CD4-positive, alpha-beta memory T cell (primary cell): ENCODE data around the gene RRAGC. TPM values are rescaled to one million over a fixed set of nuclear protein-coding genes. Genes with fewer than 3 reads are reported as not detected.

Experiments
- CTCF ChIA-PET: fragments of 350-600 bp; sonication (Branson Sonifier 250); formaldehyde crosslinking; loops from one replicate; lab custom pipeline; 2021; ENCODE audit warnings: inconsistent platforms; ENCODE audit not compliant: partially characterized antibody; lab: Charles Lee
- POLR2A ChIA-PET: fragments of 350-600 bp; sonication (Branson Sonifier 250); formaldehyde crosslinking; loops from one replicate; lab custom pipeline; 2021; ENCODE audit not compliant: partially characterized antibody; lab: Charles Lee
- DNase-seq, 5 donors: peaks; one replicate each; pipeline versions ENCODE4 v3.0.0 to v3.0.0-alpha.2; 2020 to 2022; ENCODE audit warnings: mixed read lengths in 1 of 5
- H3K27ac ChIP-seq: one replicate; pipeline ENCODE4 v1.7.0; 2013; ENCODE audit warnings: low read depth, low read length
- H3K27me3 ChIP-seq: 2 replicates; pipeline ENCODE4 v1.7.0; 2013; ENCODE audit warnings: mild to moderate bottlenecking, low read length, moderate library complexity; ENCODE audit not compliant: insufficient read depth
- H3K36me3 ChIP-seq: 2 replicates; pipeline ENCODE4 v1.7.0; 2013; ENCODE audit warnings: mild to moderate bottlenecking, low read length, moderate library complexity; ENCODE audit not compliant: insufficient read depth
- H3K4me1 ChIP-seq: 2 replicates; pipeline ENCODE4 v1.7.0; 2013; ENCODE audit warnings: mild to moderate bottlenecking, low read length, moderate library complexity; ENCODE audit not compliant: insufficient read depth
- H3K4me3 ChIP-seq, 2 donors: one replicate each; pipeline ENCODE4 v1.7.0; 2013; ENCODE audit warnings: low read length in 2 of 2, mild to moderate bottlenecking in 1 of 2
- H3K9me3 ChIP-seq, 2 donors: one replicate each; pipeline ENCODE4 v1.7.0; 2013; ENCODE audit warnings: low read length in 2 of 2, control low read depth in 1 of 2; ENCODE audit not compliant: control insufficient read depth in 1 of 2
- H3K27ac Mint-ChIP-seq, 7 donors: one replicate each; pipeline ENCODE4 v1.8.0; 2020 to 2021; ENCODE audit warnings: mixed read lengths in 7 of 7, mild to moderate bottlenecking in 6 of 7, inconsistent platforms in 3 of 7, moderate library complexity in 3 of 7
- H3K27me3 Mint-ChIP-seq, 2 donors: one replicate each; pipeline ENCODE4 v1.8.0; 2020 to 2021; ENCODE audit warnings: mixed read lengths in 2 of 2
- H3K36me3 Mint-ChIP-seq, 2 donors: one replicate each; pipeline ENCODE4 v1.8.0; 2020 to 2021; ENCODE audit warnings: mixed read lengths in 2 of 2, inconsistent platforms in 1 of 2, mild to moderate bottlenecking in 1 of 2
- H3K4me1 Mint-ChIP-seq, 4 donors: one replicate each; pipeline ENCODE4 v1.8.0; 2020 to 2021; ENCODE audit warnings: mixed read lengths in 4 of 4, mild to moderate bottlenecking in 1 of 4
- H3K4me3 Mint-ChIP-seq, 8 donors: one replicate each; pipeline ENCODE4 v1.8.0; 2020 to 2021; ENCODE audit warnings: mixed read lengths in 8 of 8, mild to moderate bottlenecking in 7 of 8, moderate library complexity in 6 of 8, inconsistent platforms in 3 of 8
- H3K9me3 Mint-ChIP-seq, 8 donors: one replicate each; pipeline ENCODE4 v1.8.0; 2020 to 2021; ENCODE audit warnings: mixed read lengths in 8 of 8, mild to moderate bottlenecking in 5 of 8, inconsistent platforms in 3 of 8, moderate library complexity in 1 of 8
- intact Hi-C: fragments of 100-400 bp; cut with micrococcal nuclease; formaldehyde crosslinking; loops from one replicate; pipeline ENCODE4 v1.15.1; 2023
- polyA plus RNA-seq, 2 donors: library from polyadenylated mRNA; unstranded; fragments of 300-500 nt; fragmentation: Illumina TruSeq; gene quantifications; one replicate each; pipeline ENCODE4 v1.2.3, GENCODE V29; 2021
- total RNA-seq, 2 experiments: library from RNA; stranded (reverse); gene quantifications; one replicate each; pipeline ENCODE4 v1.2.3, GENCODE V29; 2021

The RRAGC gene
- total and polyA plus RNA-seq, 4 experiments from 2014 or later: 8.8 to 25.2 (median 16.8) TPM

DNA sequence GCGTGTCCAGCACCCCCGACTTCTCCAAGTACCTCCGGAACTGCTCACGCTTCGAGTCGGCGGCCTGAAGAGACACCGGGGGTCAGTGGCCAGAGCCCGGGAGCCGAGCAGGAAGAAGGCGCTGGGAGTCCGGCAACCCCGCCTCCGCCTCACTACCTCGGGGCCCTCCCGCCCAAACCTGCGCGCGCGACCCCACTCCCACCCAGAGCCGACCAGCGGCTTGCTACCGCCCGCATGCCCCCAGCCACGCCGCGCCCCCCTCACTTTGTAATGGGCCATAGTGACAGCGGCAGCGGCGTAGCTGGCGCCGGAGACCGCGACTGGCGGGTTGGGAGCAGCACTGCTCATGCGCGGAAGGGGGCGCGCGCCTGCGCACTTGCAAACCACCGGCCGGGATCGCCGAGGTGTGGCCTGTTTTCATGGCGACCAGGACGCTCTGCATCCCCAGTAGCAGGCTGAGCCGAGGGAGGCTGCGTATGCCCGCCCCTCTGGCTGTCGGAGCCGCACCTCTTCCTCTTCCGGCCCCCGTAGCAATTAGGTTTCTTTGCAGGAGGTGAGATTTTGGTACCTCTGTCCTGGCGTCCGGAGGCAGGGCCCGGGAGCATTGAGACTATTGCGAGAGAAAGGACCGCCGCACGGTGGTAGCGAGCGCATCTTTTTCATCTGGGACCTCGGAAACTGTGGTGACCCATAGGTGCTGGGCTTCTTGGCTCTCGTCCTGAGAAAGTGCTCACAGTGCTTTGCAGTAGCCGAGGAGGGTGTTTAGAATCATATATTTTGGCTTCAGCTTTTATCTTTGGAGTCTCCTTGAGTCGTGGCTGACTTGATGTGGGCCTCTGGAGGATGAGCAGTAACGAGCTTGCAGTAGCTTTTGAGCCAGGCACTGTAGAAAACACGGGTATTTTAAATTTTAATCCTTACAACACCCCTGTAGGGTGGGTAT lies 13.7 kb upstream of the RRAGC start, which contains the start of gene MYCBP:
Gene MYCBP (minus strand): TSS at position 322 of the 943 bp plus-strand sequence. CDS start 43 bp downstream, at position 279.
- H3K4me3 ChIP-seq: peak within 1 kb of the TSS; percentile 77 to 81
- Mint-ChIP-seq H3K27me3 (no peaks in the 10 kb centered on the region), H3K4me3 (peak within 1 kb of the TSS; percentile 88 to 95 (median 92)), H3K36me3 (peaks cover 0 to 8% of the 10 kb centered on the region in 2 donors), H3K9me3 (no peaks in the 10 kb centered on the region), H3K27ac (peak within 1 kb of the TSS; percentile 88 to 94 (median 93)), H3K4me1 (peaks cover 16 to 34% (median 25%) of the 10 kb centered on the region in 4 donors)
- H3K9me3 ChIP-seq: no peaks in the 10 kb centered on the region
- H3K27ac ChIP-seq: peak within 1 kb of the TSS; percentile 79
- intact Hi-C loops: loop anchor here (1.0 to 5.0 kb wide), 5 partner anchors 14 to 219 kb away; partner anchors contain the start of genes AKIRIN1, NDUFS5 and RRAGC
- POLR2A ChIA-PET: interaction anchor here (0.5 to 3.0 kb wide), 10 partner anchors 9 to 702 kb away, joined by 3 to 28 read pairs (median 4); partner anchors contain the start of genes NDUFS5 and RRAGC
- no peaks in the 10 kb centered on the region for H3K36me3 ChIP-seq
- peaks cover 35% of the 10 kb centered on the region for H3K4me1 ChIP-seq
- peak; percentile 96 to 99 (median 98) for DNase-seq
- CTCF ChIA-PET: interaction anchor here (0.5 to 2.3 kb wide), 5 partner anchors 14 to 519 kb away, joined by 3 to 14 read pairs (median 3); partner anchors contain the start of gene NDUFS5
- H3K27me3 ChIP-seq: no peaks in the 10 kb centered on the region

DNA sequence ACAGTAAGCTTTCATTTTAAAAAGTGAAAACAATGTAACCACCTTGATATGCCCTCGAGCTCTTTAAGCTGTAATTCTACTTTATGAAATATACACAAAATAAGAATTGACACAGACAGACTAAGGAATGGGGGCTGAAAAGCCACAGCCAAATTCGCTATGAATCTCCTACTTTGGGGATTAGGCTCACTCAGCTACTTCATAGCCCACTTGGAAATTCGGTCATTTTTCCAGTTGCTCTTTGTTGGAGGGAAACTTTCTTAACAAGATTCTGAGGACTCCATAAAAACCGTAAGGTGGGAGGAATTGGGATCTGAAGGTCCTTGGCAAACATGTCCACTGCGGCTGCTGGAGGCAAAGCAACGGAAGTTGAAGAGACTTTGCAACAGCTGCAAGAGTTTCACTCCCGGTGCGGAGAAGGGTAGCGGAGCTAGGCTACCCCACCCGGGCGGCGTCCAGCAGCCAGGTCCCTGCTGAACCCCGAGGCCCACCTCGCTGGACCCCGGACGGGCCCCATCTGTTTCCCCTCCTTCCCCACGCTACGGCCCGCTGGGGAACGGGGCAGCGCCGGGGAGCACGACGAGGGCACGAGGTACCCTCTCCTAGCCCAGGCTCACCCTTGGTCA lies 12.9 kb upstream of the RRAGC start:
- ChIA-PET POLR2A (interaction anchor here (0.5 to 3.0 kb wide), 11 partner anchors 8 to 703 kb away, joined by 3 to 28 read pairs (median 4); partner anchors contain the start of genes NDUFS5 and RRAGC), CTCF (interaction anchor here (0.5 to 2.3 kb wide), 3 partner anchors 219 to 520 kb away, joined by 3 to 14 read pairs (median 4); no protein-coding TSS in a partner anchor)
- peaks cover 0 to 8% of the 10 kb centered on the region in 2 donors for H3K36me3 Mint-ChIP-seq
- Histone ChIP-seq H3K36me3 (no peaks in the 10 kb centered on the region), H3K4me1 (peaks cover 35% of the 10 kb centered on the region), H3K9me3 (no peaks in the 10 kb centered on the region), H3K27me3 (no peaks in the 10 kb centered on the region), H3K27ac (peak overlapping the region; percentile 79), H3K4me3 (peak overlapping the region; percentile 55 to 81)
- H3K27ac Mint-ChIP-seq: peak overlapping the region; percentile 75 to 94 (median 88)
- H3K4me3 Mint-ChIP-seq: peak overlapping the region; percentile 88 to 95 (median 92)
- H3K9me3 Mint-ChIP-seq: no peaks in the 10 kb centered on the region
- DNase-seq: peak; percentile 18 to 46 (median 35)
- peaks cover 20 to 34% (median 30%) of the 10 kb centered on the region in 4 donors for H3K4me1 Mint-ChIP-seq
- intact Hi-C loops: loop anchor here (1.0 to 5.0 kb wide), 5 partner anchors 13 to 220 kb away; partner anchors contain the start of genes AKIRIN1, NDUFS5 and RRAGC
- H3K27me3 Mint-ChIP-seq: no peaks in the 10 kb centered on the region

DNA sequence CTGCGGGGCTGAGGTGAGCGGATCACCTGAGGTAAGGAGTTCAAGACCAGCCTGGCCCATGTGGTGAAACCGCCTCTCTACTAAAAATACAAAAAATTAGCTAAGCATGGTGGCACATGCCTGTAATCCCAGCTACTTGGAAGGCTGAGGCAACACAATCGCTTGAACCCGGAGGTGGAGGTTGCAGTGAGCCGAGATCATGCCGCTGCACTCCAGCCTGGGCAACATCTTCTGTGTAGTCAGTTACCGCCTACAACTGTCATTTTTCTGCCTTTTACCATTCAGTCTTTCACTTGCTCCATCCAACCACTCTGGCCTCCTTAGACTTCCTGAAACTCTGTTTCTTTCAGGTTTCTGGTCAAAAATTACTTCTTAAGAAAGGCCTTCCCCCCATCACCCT lies 11.4 kb upstream of the RRAGC start:
- H3K27ac Mint-ChIP-seq: peak overlapping the region in 3 of 7 donors; percentile 34 to 55 (median 53)
- POLR2A ChIA-PET: interaction anchor here (3.0 kb wide), 1 partner anchor 11 kb away, joined by 28 read pairs; the partner anchor contains the start of gene RRAGC

DNA sequence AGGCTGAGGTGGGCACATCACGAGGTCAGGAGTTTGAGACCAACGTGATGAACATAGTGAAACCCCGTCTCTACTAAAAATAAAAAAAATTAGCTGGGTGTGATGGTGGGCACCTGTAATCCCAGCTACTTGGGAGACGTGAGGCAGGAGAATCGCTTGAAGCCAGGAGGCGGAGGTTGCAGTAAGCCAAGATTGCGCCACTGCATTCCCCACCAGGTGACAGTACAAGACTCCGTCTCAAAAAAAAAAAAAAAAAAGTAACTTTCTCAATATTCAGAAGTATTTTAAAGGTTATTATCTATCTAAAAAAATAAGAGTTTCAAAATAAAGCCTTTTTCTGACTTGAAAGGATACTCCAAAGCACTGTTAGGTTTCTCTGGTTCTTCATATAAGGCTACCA lies 7.6 kb upstream of the RRAGC start:
- no peak overlapping the region for H3K27ac Mint-ChIP-seq
- intact Hi-C loops: no loop called here
- no peak overlapping the region for H3K4me3 ChIP-seq
- H3K36me3 Mint-ChIP-seq: peaks cover 13 to 28% of the 10 kb centered on the region in 2 donors
- no peaks in the 10 kb centered on the region for H3K27me3 ChIP-seq
- ChIA-PET POLR2A (interaction anchor here (1.2 kb wide), 1 partner anchor 111 kb away, joined by 4 read pairs; no protein-coding TSS in a partner anchor), CTCF (interaction anchor here (1.1 kb wide), 1 partner anchor 231 kb away, joined by 3 read pairs; no protein-coding TSS in a partner anchor)
- H3K27ac ChIP-seq: no peak overlapping the region
- H3K27me3 Mint-ChIP-seq: no peaks in the 10 kb centered on the region
- H3K36me3 ChIP-seq: peaks cover 9% of the 10 kb centered on the region
- peaks cover 14% of the 10 kb centered on the region for H3K4me1 ChIP-seq
- no peaks in the 10 kb centered on the region for H3K9me3 ChIP-seq
- H3K4me1 Mint-ChIP-seq: peaks cover 26 to 40% (median 33%) of the 10 kb centered on the region in 4 donors
- no peaks in the 10 kb centered on the region for H3K9me3 Mint-ChIP-seq
- DNase-seq: no peak
- no peak overlapping the region for H3K4me3 Mint-ChIP-seq

More for the DNA sequence above, 11.4 kb upstream of the RRAGC start:
- no peaks in the 10 kb centered on the region for H3K36me3 ChIP-seq
- no peaks in the 10 kb centered on the region for H3K27me3 ChIP-seq
- intact Hi-C loops: loop anchor here (5.0 kb wide), 1 partner anchor 106 kb away; no protein-coding TSS in a partner anchor
- Mint-ChIP-seq H3K36me3 (peaks cover 0 to 10% of the 10 kb centered on the region in 2 donors), H3K4me1 (peaks cover 20 to 34% (median 31%) of the 10 kb centered on the region in 4 donors), H3K27me3 (no peaks in the 10 kb centered on the region), H3K4me3 (peak overlapping the region in 4 of 8 donors; percentile 26 to 92 (median 43)), H3K9me3 (no peaks in the 10 kb centered on the region)
- H3K4me3 ChIP-seq: no peak overlapping the region
- H3K27ac ChIP-seq: no peak overlapping the region
- peaks cover 35% of the 10 kb centered on the region for H3K4me1 ChIP-seq
- CTCF ChIA-PET: interaction anchor here (1.1 to 1.3 kb wide), 2 partner anchors 9 to 228 kb away, joined by 3 read pairs; no protein-coding TSS in a partner anchor
- H3K9me3 ChIP-seq: no peaks in the 10 kb centered on the region
- no peak for DNase-seq

DNA sequence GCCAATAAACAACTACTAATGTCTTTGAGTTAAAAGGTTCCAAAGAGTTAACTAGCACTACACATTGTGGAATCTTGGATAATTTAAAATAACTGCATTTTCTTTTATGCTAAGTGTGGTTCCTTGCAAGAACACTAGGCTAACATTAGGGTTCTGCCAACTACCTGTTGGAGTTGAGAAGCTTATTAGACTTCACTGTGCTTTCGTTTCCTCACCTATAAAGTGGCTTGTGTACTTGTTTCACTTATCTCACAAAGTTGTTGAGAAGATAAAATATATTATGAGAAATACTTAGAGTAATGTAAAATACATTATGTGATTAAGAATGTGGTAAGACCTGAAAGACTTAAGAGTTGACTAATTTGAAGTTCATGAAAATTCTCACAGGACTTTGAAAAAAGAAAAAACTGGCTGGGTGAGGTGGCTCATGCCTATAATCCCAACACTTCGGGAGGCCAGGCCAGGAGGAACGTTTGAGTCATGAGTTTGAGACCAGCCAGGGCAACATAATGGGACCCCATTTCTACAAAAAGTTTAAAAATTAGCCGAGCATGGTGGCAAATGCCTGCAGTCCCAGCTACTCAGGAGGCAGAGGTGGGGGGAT lies 5.6 kb upstream of the RRAGC start:
- Histone ChIP-seq H3K36me3 (peaks cover 9% of the 10 kb centered on the region), H3K4me3 (no peak overlapping the region), H3K9me3 (no peaks in the 10 kb centered on the region), H3K27ac (no peak overlapping the region), H3K27me3 (no peaks in the 10 kb centered on the region), H3K4me1 (peaks cover 11% of the 10 kb centered on the region)
- H3K27me3 Mint-ChIP-seq: no peaks in the 10 kb centered on the region
- intact Hi-C loops: no loop called here
- peaks cover 23 to 39% (median 37%) of the 10 kb centered on the region in 4 donors for H3K4me1 Mint-ChIP-seq
- POLR2A ChIA-PET: no interaction called here
- DNase-seq: no peak
- CTCF ChIA-PET: interaction anchor here (1.0 kb wide), 1 partner anchor 24 kb away, joined by 4 read pairs; no protein-coding TSS in a partner anchor
- H3K9me3 Mint-ChIP-seq: no peaks in the 10 kb centered on the region
- peaks cover 13 to 24% of the 10 kb centered on the region in 2 donors for H3K36me3 Mint-ChIP-seq
- no peak overlapping the region for H3K4me3 Mint-ChIP-seq
- H3K27ac Mint-ChIP-seq: peak overlapping the region in 3 of 7 donors; percentile 19 to 36 (median 29)

DNA sequence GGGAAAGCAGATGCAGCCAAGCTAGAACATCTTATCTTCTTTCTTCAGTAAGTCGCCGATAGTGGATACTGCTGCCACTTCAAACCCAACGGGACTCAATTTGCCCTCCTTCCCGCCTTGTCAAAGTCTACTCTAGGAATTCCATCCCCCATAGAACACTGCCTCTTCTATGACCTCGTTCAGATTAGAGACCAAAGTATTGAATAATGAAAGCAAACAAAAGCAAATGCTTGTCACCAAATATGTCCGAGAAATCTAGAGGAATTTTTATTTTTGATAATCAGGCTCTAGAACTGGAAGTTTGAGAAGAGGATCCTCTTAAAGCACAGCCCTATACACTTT lies 853 bp upstream of the RRAGC start:
- H3K27ac ChIP-seq: peak overlapping the region; percentile 56
- CTCF ChIA-PET: no interaction called here

More for the DNA sequence above, 853 bp upstream of the RRAGC start:
- peaks cover 35% of the 10 kb centered on the region for H3K4me1 ChIP-seq
- H3K27me3 ChIP-seq: no peaks in the 10 kb centered on the region
- DNase-seq: no peak
- peaks cover 18 to 45% of the 10 kb centered on the region in 2 donors for H3K36me3 Mint-ChIP-seq
- no peaks in the 10 kb centered on the region for H3K27me3 Mint-ChIP-seq
- H3K4me3 Mint-ChIP-seq: peak overlapping the region; percentile 91 to 97 (median 96)
- H3K9me3 ChIP-seq: no peaks in the 10 kb centered on the region
- intact Hi-C loops: no loop called here
- peaks cover 13% of the 10 kb centered on the region for H3K36me3 ChIP-seq
- peaks cover 33 to 75% (median 53%) of the 10 kb centered on the region in 4 donors for H3K4me1 Mint-ChIP-seq
- H3K9me3 Mint-ChIP-seq: peaks cover 0 to 2% (median 0%) of the 10 kb centered on the region in 8 donors
- peak overlapping the region; percentile 84 to 98 (median 94) for H3K27ac Mint-ChIP-seq
- peak overlapping the region; percentile 45 to 62 for H3K4me3 ChIP-seq
- POLR2A ChIA-PET: interaction anchor here (0.6 to 2.2 kb wide), 6 partner anchors 8 to 174 kb away, joined by 3 to 28 read pairs (median 4); partner anchors contain the start of genes MYCBP and NDUFS5
